ENCODE results near the gene BRF1.
A peak's percentile ranks its signal among the peaks of the same experiment; 100 is the strongest.

Gene BRF1

GRCh38 chr14:105210266-105211025, 90.4 kb downstream of the BRF1 start:
- no peak for DNase-seq (ENCODE audit: low spot score)

GRCh38 chr14:105209646-105210045, 91.2 kb downstream of the BRF1 start:
- no peak for DNase-seq (ENCODE audit: low spot score)

GRCh38 chr14:105209091-105209490, 91.7 kb downstream of the BRF1 start:
- no peak for DNase-seq (ENCODE audit: low spot score)

- no peak for DNase-seq (ENCODE audit: low spot score)
Observed at GRCh38 chr14:105208738-105209075, 92.1 kb downstream of the BRF1 start.

GRCh38 chr14:105207996-105208737, 92.6 kb downstream of the BRF1 start:
- no peak for DNase-seq (ENCODE audit: low spot score)

- DNase-seq (ENCODE audit: low spot score): no peak
Observed at GRCh38 chr14:105207460-105207901, 93.3 kb downstream of the BRF1 start.

GRCh38 chr14:105206873-105207272, 93.9 kb downstream of the BRF1 start:
- no peak for DNase-seq (ENCODE audit: low spot score)

GRCh38 chr14:105205673-105206208, 95.1 kb downstream of the BRF1 start:
- no peak for DNase-seq (ENCODE audit: low spot score)

GRCh38 chr14:105204931-105205672, 95.7 kb downstream of the BRF1 start:
- no peak for DNase-seq (ENCODE audit: low spot score)

GRCh38 chr14:105204206-105204930, 96.4 kb downstream of the BRF1 start:
- peak; percentile 36 for DNase-seq (ENCODE audit: low spot score)

GRCh38 chr14:105203701-105204100, 97.1 kb downstream of the BRF1 start:
- no peak for DNase-seq (ENCODE audit: low spot score)

GRCh38 chr14:105203057-105203531, 97.7 kb downstream of the BRF1 start:
- peak; percentile 45 for DNase-seq (ENCODE audit: low spot score)

- DNase-seq (ENCODE audit: low spot score): no peak
Observed at GRCh38 chr14:105201925-105202513, 98.8 kb downstream of the BRF1 start.

- no peak for DNase-seq (ENCODE audit: low spot score)
Observed at GRCh38 chr14:105201156-105201924, 99.5 kb downstream of the BRF1 start.

- no peak for DNase-seq (ENCODE audit: low spot score)
Observed at GRCh38 chr14:105200641-105201040, 100.2 kb downstream of the BRF1 start.

GRCh38 chr14:105200074-105200473, 100.7 kb downstream of the BRF1 start:
- peak; percentile 25 for DNase-seq (ENCODE audit: low spot score)

GRCh38 chr14:105199093-105199492, 101.7 kb downstream of the BRF1 start:
- DNase-seq (ENCODE audit: low spot score): no peak

GRCh38 chr14:105198588-105198987, 102.2 kb downstream of the BRF1 start:
- peak; percentile 40 for DNase-seq (ENCODE audit: low spot score)

- peak; percentile 24 for DNase-seq (ENCODE audit: low spot score)
Observed at GRCh38 chr14:105197211-105197641, 103.6 kb downstream of the BRF1 start.

- DNase-seq (ENCODE audit: low spot score): no peak
Observed at GRCh38 chr14:105196265-105196960, 104.4 kb downstream of the BRF1 start.

Data from NAMALWA (cell line).